Fibroblast of skin of back (primary cell): ENCODE measurements around the gene RPGRIP1L.

Experiments
- DNase-seq: peaks from one replicate; pipeline ENCODE4 v3.0.0-alpha.2; 2013

RPGRIP1L gene

DNA sequence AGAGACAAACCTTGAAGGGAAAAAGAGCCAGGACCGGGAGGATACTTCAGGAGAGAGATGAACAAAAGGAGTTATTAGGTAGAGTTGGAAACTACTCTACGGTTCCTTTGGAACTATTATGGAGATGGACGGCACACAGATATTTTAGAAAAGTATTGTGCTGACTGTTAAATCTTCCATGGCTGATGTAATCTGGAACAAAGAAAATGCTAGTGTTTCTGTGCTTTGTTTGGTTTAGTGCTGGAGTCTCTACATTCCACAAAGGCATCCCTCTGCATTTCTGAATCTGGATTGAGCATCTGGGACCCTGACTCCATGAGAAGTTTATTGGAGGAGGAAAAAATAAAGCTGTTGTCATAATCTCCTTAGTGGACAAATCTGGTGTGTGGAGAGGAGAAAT is 57.2 kb downstream of the RPGRIP1L start:
- no peak for DNase-seq

DNA sequence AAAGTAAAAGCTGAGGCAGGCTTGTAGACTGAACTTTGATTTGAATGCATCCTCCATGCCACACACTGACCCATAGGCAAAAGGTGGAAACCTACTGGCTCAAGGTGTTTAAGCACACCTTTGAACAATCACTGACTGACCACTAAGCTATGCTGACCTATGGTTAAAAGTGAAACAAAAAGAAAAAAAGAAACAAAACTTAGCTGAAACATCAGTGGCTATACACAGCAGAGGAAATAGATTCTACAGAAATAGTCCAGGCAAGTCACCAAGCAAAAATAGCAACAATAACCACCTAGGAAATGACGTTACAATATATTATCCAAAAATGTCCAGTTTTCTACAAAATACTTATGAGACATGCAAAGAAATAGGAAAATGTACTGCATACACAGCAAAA is 60.2 kb downstream of the RPGRIP1L start:
- DNase-seq: no peak

GRCh38 chr16:53642094-53642493 is 61.6 kb downstream of the RPGRIP1L start:
- DNase-seq: no peak

DNA sequence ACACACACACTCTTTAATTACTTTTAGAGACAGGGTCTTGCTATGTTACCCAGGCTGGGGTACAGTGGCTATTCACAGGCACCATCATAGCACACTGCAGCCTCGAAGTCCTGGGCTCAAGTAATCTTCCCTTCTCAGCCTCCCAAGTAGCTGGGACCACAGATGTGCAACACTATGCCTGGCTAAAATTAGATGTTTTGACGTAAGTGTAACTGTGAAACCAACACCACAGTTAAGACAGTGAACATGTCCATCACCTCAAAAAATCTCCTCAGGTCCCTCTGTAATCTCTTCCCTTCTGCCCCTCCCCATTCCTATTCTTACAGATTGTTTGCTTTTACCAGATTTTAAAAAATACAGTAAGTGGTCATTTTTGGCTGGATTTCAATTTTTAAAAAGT is 66.7 kb downstream of the RPGRIP1L start:
- no peak for DNase-seq

- peak; percentile 56 for DNase-seq
These were observed 71.1 kb downstream of the RPGRIP1L start for GRCh38 chr16:53632526-53632925.

DNA sequence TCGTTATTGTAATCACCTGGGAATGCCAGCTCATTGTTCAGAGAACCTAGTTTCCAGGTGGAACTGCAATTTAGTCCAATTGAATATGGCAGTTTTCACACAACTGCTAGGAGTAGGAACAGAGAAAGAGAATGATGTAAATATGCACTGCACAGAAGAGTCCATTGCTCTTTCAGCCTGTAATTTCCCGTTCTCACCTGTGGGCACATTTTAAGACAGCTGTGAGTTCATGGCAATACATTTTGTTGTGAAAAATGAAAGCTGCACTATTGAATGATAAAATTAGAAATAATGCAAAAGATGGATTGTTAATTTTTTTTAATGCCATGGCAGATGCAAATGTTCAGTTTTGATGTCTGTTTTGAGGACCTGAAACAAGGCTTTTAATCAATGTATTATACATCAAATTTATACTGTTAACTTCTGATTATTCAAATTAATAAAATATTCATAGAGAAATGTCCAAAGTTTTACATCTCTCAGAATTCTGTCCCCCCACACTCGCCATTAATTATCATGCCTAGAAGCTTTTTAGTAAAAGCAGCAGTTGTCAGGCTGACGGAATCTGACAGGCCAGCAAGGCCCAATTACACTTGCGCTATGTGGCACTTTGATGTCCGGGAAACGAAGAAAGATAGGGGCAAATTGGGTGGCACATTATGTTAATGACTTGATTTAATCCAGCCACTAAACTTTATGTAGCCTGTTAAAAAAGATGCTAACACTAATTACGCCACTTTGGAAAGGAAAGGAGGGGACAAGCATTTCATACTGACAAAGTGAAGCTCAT is 72.2 kb downstream of the RPGRIP1L start:
- no peak for DNase-seq

GRCh38 chr16:53629607-53630312 is 73.9 kb downstream of the RPGRIP1L start:
- no peak for DNase-seq

- DNase-seq: no peak
These were observed 74.5 kb downstream of the RPGRIP1L start for GRCh38 chr16:53629151-53629550.

GRCh38 chr16:53626811-53627210 is 76.8 kb downstream of the RPGRIP1L start:
- peak; percentile 77 for DNase-seq

- no peak for DNase-seq
These were observed 77.5 kb downstream of the RPGRIP1L start for GRCh38 chr16:53626161-53626560.

- no peak for DNase-seq
These were observed 78.4 kb downstream of the RPGRIP1L start for GRCh38 chr16:53625221-53625620.

GRCh38 chr16:53622315-53622714 is 81.3 kb downstream of the RPGRIP1L start:
- DNase-seq: no peak

- DNase-seq: no peak
These were observed 83.2 kb downstream of the RPGRIP1L start for GRCh38 chr16:53620476-53620875.

DNA sequence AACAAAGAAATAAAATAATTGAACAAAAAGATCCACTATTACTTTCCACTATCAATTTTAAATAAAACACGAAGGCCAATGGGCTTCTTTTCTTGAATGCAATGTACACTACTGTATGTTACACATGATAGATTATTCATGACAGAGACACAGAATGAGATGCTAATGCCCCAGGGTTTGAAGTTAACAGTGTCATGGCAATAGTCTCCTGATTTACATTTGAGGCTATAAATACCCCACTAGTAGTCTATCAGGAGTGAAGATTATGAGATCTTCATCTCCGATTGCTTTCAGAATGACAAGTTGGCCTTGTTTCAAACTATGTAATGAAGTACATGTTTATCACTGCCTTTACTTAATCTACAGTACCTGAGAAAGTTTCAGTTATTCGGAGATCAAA is 84.4 kb downstream of the RPGRIP1L start:
- no peak for DNase-seq

DNA sequence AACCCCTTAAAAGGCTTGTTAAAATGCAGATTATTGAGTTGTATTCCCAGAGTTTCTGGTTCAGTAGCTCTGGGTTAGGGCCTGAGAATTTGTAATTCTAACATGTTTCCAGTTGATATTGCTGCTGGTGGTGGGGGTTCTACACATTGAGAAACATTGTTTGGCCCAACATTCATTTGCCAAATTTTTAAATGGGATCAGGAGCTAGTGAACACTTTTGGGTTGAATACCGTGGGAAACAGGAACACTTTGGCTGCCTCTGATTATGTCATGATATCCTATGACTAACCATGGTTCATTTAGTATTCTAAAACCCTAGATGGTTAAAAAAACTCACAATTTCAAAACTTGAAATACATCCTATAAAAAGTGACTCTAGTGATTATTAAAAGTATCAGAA is 89.3 kb downstream of the RPGRIP1L start:
- DNase-seq: peak; percentile 20

- no peak for DNase-seq
These were observed 91.7 kb downstream of the RPGRIP1L start for GRCh38 chr16:53612003-53612402.

DNA sequence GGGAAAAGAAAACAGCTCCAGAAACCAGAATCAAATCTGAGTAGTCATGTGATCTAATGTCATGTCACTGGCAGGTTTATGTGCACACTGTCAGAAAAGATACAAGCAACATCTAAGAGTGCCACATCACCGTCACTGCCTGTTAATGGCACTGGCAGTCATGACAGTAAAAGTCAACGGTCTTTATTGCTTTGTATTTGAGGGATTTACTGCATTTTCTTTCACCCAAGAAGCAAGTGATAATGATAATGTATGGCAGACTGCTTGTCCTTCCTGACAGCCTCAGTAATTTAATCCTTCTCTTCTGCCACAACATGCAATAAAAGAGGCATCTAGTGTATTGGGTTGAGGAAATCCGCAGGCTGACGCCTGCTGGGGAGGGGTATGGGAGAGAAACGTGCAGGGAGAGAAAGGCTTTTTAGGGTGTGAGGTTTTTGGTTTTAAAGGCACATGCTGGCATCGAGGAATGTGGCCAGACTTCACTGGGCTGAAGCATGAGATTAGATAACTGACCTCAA is 92.4 kb downstream of the RPGRIP1L start:
- no peak for DNase-seq

DNA sequence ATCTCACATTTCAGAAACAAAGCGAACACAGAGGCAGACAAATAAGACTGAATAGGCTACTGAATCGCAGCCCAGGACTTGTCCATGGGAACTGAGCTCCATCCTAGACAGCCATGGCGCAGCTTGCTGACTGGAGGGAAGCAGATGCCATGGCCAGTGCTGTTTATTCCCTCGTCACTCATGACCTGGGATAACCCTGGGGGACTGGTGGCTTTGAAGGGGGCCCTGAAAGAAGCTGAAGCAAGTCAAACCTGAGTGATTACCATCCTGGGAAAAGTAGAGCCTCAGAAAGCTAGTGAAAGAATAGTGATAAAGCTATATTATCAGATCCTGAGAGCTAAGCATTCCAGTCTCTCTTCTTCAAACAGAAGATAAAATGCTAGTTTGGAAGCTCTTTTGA is 94.1 kb downstream of the RPGRIP1L start:
- DNase-seq: no peak

DNA sequence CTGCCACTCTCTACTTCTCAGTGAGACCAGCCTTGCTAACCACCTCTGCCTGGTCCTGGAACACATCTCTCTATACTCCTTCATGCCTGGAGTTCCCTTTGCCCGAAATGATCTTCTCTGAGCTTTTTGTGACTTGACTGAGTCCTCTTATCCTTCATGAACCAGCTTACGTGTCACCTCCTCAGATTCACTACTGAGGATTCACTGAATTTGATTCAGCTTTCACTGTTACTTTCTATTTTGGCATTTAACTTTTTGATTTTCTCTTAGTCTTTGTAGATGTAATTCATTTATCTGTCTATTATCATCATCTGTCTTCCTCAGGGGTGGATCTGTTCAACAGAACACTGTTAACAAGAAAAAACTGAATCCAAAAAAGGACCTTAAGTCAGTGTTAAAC is 95.6 kb downstream of the RPGRIP1L start:
- no peak for DNase-seq

GRCh38 chr16:53605831-53606400 is 97.7 kb downstream of the RPGRIP1L start:
- no peak for DNase-seq

DNA sequence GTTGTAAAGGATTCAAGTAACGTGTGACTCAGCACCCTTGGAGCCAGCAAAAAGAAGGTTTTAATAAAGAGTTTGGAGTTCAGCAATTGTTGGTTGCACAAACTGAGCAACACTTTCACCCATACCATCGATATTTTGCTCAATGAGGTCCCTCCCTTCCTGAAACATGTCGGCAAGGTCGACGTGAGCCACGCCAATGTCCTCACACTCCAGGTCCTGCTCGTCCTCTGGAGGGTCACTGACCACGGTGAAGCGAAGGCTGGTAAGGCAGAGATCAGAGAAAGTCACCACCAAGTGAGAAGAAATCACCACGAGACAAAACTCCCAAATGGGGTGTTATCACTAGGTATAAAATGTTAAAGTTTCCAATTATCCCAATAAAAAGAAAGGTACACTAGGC is 98.3 kb downstream of the RPGRIP1L start:
- DNase-seq: no peak

DNA sequence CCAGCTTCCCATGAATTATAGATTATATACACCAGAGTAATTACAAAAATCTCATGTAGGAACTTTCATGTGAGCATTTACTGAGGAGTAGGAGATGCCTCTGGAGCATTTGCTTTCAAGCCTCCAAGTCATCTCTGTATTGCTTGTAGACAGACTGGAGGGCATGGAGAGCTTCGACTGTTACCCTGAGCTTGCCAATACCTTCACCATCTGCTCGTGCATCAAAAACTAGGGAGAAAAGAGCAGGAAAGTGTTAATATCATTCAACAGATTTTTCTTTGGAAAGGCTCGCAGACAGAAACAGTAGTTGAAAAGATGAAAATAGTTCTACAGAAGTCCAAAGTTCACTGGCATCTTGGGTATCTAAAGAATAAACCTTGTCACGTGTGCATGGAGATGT is 101.7 kb downstream of the RPGRIP1L start:
- no peak for DNase-seq

- no peak for DNase-seq
These were observed 103.0 kb downstream of the RPGRIP1L start for GRCh38 chr16:53600616-53601015.

GRCh38 chr16:53600126-53600525 is 103.5 kb downstream of the RPGRIP1L start:
- no peak for DNase-seq
